Ishikawa (cell line): ENCODE results near the gene TPRG1.

Experiments used
- CEBPB ChIP-seq: IDR thresholded peaks from 2 replicates; pipeline ENCODE4 v1.6.1; 2012
- CREB1 ChIP-seq: IDR thresholded peaks from 2 replicates; pipeline ENCODE4 v1.6.1; 2012; ENCODE audit warnings: low read depth
- EGR1 ChIP-seq: IDR thresholded peaks from 2 replicates; pipeline ENCODE4 v1.6.1; 2012
- EP300 ChIP-seq: IDR thresholded peaks from 2 replicates; pipeline ENCODE4 v1.6.1; 2012; ENCODE audit warnings: borderline replicate concordance
- FOXM1 ChIP-seq: IDR thresholded peaks from 2 replicates; pipeline ENCODE4 v1.6.1; 2012; ENCODE audit warnings: low read depth, borderline replicate concordance
- MAX ChIP-seq: IDR thresholded peaks from 2 replicates; pipeline ENCODE4 v1.6.1; 2012
- NFIC ChIP-seq: IDR thresholded peaks from 2 replicates; pipeline ENCODE4 v1.6.1; 2012
- RAD21 ChIP-seq: IDR thresholded peaks from 2 replicates; pipeline ENCODE4 v1.6.1; 2012; ENCODE audit warnings: low read depth
- REST ChIP-seq: IDR thresholded peaks from 2 replicates; pipeline ENCODE4 v1.6.1; 2012; ENCODE audit warnings: low read depth, mild to moderate bottlenecking
- TCF12 ChIP-seq: IDR thresholded peaks from 2 replicates; pipeline ENCODE4 v1.6.1; 2012; ENCODE audit warnings: low read depth
- TEAD4 ChIP-seq: IDR thresholded peaks from 2 replicates; pipeline ENCODE4 v1.6.1; 2012
- YY1 ChIP-seq: IDR thresholded peaks from 2 replicates; pipeline ENCODE4 v1.6.1; 2012; ENCODE audit warnings: low read depth
- ZBTB7A ChIP-seq: IDR thresholded peaks from 2 replicates; pipeline ENCODE4 v1.6.1; 2012; ENCODE audit warnings: low read depth

- TF ChIP-seq REST, result no peak
- TF ChIP-seq RAD21, result no peak
- no peak for TF ChIP-seq CEBPB
- TF ChIP-seq NFIC, result no peak
- TF ChIP-seq FOXM1, result no peak
- TF ChIP-seq MAX, result no peak
- TF ChIP-seq TEAD4, result no peak
- TF ChIP-seq YY1, result no peak
- no peak for TF ChIP-seq ZBTB7A
- no peak for TF ChIP-seq EP300
- no peak for TF ChIP-seq EGR1
- no peak for TF ChIP-seq TCF12
- TF ChIP-seq CREB1, result no peak
Measured at GRCh38 chr3:189331002-189331418, 159.2 kb downstream of the TPRG1 start.
